Inflammatory macrophage (primary cell): Measurements from ENCODE around the gene SPATA3.
A peak's percentile ranks its signal among the peaks of the same experiment; 100 is the strongest.

Experiments
- DNase-seq, 2 donors: peaks; one replicate each; pipeline ENCODE4 v3.0.0-alpha.2; 2020 to 2022

Gene SPATA3

DNA sequence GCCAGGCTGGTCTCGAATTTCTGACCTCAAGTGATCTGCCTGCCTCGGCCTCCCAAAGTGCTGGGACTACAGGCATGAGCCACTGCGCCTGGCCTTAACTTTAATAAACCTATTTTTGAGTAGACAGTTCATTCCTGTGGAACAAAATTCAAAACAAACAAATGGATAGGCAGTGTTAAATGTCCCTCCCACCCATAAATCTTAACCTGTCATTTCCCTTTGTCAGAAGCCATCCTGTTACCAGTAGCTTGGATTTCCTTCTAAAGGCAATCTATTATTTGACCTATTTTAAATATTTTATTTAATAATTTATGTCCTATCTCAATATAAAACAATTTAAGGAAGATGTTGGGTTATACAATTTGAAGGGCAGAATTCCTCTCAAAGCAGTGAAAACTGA, 34.8 kb downstream of the SPATA3 start:
- no peak for DNase-seq

DNA sequence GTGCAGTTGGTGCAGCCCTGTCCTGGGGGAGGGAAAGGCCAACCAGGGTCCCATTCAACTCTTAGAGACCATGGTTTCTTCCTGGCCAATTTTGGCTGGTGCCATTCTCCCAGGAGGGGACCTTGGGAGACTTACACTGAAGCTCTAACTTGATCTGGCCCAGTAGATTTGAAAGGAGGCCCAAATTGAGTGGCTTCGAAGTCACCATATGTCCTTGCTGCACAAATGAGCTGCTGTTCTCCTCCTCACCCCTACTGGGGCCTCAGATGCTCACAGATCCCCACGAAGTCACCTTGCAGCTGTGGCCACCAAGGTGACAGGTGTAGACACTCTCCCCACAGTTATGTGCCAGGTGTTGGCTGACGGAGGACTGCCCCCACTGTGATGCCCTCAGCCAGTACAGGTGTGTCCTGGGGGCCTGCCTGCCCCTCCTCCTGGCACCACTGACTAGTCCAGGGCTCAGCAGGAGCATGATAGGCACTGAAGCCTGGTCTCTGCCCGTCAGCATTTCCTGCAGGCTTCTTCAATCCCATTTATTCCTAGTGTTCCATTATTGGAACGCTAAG, 36.7 kb downstream of the SPATA3 start:
- DNase-seq = no peak

DNA sequence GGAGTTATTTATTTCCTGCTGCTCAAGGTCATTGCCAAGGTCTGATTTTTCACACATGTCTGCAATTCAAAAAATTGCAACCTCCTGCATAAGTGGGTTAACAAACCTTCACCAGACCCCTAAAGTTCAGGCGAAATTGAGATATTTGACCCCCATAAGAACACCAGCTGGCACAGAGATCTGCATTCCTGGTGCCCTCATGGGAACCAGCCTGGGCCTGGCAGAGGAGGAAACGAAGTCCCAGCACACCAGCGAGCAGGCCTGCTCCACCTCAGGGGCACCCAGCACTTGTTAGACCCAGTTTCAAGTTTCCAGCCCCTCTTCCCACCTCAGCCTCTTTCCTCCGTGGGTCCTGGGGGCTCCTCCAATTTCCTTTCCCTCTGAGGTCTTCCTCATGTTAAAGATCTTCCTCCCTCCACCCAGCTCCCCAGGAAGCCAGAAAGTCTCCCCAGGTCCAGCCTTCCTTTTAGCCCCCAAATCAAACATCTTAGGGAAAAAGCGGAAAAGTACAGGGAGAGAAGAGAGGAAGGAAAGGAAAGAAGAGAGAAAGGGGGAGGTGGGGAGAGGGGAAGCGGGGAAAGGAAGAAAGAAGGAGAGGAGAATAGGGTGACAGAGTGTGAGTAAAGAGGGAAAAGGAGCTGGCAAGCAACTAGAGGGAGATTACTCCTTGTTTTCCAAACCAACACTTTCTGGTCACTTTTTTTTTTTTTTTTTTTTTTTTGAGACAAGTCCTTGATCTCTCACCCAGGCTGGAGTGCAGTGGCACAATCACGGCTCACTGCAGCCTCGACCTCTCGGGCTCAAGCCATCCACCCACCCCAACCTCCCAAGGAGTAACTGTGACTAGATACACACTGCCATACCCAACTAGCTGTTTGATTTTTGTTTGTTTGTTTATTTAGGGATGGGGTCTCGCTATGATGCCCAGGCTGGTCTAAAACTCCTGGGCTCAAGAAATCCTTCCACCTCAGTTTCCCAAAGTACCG, 37.5 kb downstream of the SPATA3 start:
- no peak for DNase-seq

DNA sequence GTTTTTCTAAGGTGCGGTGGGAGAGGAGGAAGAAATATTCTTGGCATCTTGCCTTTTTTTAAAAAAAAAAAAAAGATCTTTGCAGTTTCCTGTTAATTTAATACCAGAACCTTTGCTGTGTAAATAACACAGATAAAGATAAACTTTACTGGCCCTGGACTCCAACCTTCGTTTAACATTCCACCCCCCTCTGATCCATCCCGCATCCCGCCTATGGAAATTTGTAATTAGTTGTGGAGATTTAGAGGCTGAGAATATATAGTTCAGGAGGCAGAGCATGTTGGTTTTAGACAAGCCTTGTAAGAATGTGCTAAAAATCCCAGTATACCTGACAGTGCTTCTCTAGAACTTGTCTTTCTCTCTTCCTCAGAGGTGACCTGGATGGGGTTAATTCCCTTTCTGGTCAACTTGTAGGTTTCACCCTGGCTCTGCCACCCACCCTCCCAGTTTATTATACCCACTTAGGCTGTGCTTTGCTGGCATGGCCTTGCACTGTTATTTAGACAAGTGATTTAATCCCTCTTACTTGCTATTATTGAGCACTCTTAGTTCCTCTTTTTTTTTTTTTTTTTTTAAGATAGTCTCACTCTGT, 38.5 kb downstream of the SPATA3 start:
- no peak for DNase-seq

DNA sequence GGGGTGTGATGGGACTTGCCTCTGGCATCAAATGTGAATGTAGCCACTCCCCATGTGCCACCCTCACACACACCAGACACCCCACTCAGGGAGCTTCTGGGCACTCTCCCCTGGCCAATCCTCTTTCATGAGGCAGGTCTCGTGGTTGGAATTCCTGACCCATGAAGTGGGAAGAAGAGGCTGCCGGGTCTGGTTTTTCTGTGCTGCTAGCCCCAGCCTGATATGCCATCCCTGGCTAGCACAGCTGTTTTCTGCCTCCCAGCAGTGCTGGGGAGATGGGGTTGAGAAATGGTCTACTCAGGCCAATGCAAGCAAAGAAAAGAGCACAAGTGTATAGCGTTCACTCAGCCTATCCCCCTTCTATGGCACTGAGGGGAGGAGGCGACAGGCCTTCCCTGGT, 40.2 kb downstream of the SPATA3 start:
- DNase-seq = no peak

DNA sequence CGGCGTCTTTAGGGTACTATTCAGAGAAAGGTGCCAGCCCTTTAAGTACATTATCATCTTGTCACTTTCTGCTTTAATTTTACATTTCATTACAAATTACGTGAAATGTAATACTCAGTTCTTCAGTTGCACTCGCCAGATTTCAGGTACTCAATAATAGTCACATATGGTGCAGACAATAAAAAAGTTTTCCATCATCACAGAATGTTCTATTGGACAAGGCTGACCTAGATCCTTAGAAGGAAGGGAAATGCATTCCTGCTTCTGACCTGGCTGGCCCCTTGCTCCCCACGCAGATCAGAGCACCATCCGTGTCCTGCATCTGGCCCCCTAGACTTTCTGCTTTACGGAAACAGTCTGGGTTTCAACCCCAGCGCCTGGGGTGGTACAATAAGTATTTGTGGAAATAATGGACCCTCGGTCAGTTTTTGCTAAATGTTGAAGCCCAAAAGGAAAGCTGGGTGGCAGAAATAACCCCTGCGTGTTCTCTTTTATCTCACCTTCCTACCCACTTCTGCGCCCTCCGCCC, 40.7 kb downstream of the SPATA3 start:
- DNase-seq = no peak

DNA sequence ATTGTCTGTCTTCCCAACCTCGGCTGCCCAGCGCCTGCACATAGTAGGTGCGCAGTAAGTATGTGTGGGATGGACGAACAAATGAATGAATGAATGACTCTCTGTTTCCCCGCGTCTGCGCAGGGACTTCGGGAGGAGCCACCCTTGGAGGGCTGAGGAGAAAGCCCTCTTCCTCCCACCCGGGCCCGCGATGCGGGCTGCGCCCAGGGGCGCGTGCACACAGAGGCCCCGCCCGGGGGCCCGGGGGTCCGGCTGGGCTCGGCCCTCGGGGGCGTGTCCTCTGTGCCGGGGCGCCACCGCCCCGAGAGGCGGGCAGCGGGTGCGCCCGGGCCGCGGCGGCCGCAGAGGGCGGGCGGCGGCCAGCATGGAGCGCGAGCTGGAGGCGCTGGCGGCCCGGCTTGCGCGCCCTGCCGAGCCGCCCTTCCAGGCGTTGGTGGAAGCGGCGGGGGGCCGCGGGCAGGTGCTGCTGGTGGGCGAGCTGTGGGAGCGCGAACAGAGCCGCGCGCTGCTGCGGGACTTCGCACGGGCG, 41.3 kb downstream of the SPATA3 start, which contains the start of gene C2orf72:
Gene C2orf72 (plus strand): TSS at position 322 of the 529 bp plus-strand sequence. CDS start 43 bp downstream, at position 365.
- DNase-seq = no peak

DNA sequence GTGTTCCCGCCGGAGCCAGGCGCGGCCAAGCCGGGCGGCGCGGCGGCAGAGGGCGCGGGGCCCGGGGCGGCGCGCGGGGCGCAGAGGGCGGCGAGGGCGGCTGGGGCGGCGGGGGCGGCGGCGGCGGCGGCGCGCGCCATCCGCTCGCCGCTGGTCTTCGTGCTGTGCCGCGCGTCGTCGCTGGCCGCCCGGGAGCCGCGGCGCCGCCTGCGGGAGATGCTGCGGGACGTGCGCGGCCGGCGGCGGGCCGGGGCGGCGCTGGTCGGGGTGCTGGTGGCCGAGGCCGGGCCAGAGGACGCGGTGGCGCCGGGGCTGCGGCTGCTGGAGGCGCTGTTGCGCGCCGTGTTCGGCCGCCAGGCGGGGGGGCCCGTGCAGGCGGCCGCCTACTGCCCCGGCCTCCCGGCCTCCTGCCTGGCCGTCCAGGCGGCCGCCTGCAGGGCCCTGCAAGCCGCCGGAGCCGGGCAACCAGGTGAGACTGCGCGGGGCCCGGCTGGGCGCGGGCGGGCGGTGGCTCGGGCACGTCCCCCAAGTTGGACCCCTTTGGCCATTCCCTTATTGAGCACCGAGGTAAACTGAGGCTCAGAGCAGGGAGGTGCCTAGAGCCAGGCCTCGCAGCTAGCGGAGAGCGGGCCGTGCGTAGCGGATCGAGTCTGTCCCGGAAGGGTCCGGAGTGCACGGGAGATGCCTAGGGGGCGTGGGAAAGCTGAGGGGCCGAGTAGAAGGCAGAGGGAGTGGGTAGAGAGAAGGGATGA, 42.0 kb downstream of the SPATA3 start:
- DNase-seq = no peak

DNA sequence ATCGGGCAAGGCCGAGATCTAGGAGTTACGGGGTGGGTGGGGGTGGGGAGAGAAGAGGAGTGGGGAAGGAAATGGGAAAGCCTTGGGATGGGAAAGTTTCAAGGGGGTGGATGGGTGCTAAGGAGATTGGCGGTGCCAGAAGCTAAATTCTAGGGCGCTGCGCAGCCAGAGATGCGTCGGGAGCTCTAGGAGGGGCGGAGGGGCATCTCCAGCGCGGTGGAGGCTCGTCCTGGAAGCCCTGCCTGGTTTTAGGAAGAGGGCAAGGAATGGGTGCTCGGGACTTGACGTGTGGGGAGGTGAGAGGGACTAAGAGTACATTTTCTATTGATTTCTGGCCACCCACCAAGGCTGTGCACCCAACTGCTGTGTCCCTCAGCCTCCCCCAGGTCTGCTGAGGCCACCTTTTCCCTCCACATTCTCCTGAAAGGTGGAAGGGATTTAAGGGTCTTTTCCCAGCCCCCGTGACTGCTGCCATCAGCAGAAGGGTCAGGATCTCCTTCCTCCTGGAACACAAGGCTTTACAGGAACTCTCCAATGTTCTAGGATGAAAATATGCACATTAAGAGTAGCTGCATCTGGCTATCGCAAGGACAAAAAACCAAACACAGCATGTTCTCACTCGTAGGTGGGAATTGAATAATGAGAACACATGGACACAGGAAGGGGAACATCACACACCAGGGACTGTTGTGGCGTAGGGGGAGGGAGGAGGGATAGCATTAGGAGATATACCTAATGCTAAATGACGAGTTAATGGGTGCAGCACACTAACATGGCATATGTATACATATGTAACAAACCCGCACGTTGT, 42.8 kb downstream of the SPATA3 start:
- DNase-seq = no peak

DNA sequence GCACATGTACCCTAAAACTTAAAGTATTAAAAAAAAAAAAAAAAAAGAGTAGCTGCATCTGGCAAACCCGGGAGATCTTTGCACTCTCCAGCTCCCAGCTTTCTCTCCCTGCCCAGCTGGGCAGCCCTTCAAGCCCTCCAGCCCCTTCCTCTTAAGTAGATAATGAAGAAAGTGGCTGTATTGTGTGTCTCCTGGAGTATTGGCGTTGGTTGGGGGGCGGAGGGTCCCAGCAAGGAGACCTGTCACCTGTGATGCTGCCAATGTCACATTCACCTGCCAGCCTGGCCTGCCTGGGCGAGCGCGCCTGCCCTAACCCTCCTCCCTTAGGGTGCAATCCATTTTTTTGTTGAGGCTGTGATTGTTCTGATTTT, 43.4 kb downstream of the SPATA3 start:
- no peak for DNase-seq

DNA sequence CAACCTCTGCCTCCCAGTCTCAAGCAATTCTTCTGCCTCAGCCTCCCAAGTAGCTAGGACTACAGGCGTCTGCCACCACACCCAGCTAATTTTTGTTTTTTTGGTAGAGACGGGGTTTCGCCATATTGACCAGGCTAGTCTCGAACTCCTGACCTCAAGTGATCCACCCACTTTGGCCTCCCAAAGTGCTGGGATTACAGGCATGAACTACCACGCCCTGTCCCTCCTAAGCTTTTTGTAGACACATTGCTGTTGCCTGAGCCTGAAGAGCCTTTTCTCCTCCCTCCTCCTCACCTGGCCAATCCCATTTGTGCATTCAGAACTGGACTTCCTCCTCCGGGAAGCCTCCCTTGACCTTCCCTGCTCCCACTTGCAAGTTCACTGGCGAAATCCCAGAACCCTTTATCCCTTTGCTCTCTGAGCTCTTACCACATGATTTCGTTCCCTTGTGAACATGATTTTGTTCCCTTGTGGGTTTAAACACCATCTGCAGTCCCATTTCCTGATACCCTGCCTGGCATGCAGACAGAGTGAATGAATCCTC, 44.0 kb downstream of the SPATA3 start:
- DNase-seq = peak in 1 of 2 donors; percentile 18

DNA sequence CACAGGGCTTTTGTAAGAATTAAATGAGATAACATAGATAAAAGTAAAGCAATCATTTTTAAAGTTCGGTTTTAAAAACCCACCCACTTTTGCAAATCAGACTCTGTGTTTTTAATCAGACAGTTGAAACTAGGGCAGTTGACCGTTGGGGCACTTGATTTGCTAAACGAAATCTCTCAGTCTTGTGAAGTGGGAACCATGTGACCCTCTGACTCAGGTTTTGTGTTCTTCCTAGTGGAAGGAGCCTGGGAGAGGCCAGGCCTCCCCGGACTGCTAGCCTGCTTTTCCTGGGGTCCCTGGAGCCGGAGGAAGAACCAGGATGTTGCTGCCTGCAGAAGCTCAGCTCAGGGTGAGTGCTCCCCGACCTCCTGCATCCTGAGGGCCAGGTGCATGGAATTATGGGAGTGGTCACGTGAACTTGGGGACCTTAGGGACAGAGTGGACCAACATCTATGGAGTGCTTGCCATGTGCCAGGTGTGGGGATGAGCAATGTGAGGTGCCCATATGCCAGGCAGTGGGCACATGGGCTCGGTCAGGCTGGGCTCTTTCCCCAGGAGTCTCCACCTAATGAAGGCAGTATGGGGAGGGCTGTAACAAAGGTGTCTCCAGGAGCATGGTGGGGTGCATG, 45.3 kb downstream of the SPATA3 start:
- peak in 1 of 2 donors; percentile 29 for DNase-seq

DNA sequence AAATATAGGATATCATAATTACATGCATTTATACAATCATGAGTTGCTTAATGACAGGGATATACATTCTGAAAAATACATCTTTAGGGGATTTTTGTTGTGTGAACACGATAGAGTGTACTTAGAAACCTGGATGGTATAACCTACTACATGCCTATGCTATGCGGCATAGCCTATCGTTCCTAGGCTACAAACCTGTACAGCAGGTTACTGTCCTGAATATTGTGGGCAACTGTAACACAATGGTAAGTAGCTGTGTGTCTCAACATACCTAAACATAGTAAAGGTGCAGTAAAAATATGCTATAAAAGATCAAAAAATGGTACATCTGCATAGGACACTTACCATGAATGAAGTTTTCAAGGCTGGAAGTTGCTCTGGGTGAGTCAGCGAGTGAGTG, 47.9 kb downstream of the SPATA3 start:
- no peak for DNase-seq

DNA sequence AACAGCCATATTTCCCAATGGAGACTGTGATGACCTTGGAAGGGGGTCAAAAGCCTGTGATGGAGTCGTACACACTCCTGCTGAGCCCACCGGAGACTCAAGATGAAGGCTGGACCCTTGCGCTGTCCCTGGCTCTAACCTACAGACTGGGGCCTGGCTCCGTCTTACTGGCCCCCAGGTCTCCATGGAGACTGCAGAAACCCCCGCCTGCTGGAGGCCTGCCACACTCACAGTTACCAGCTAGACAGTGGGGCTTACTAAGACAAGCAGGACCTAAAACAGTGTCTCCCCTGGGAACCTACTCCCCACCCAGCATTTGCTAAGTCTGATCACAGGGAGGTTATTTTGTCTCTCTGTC, 51.0 kb downstream of the SPATA3 start:
- no peak for DNase-seq

DNA sequence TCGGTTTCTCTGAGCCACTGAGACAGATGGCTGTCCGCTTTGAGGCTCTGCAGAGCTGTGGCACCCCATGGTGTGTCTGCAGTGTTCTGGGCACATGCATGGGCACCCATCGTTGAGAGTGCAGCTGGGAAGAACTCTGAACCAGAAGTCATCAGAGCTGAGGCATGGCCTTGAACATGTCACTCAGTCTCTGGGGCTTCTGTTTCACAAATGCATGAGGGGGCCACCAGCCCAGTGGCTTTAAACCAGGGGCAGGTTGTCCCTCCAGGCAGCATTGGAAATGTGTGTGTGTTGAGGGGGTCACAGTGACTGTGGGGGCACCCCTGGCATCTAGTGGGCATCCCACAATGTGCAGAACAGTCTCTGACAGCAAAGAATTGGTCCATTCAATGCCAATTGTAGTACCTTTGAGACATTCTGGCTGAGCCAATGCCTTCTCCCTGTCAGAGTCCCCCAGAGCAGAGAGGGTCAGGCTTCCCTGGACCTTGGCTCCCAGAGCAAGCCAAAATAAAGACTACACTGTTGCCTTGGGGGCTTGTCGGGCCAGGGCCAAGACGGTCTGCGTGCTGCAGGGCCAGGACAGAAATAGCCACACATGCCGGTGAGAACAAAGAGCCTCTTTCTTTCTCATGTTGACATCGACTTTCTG, 51.5 kb downstream of the SPATA3 start:
- no peak for DNase-seq

DNA sequence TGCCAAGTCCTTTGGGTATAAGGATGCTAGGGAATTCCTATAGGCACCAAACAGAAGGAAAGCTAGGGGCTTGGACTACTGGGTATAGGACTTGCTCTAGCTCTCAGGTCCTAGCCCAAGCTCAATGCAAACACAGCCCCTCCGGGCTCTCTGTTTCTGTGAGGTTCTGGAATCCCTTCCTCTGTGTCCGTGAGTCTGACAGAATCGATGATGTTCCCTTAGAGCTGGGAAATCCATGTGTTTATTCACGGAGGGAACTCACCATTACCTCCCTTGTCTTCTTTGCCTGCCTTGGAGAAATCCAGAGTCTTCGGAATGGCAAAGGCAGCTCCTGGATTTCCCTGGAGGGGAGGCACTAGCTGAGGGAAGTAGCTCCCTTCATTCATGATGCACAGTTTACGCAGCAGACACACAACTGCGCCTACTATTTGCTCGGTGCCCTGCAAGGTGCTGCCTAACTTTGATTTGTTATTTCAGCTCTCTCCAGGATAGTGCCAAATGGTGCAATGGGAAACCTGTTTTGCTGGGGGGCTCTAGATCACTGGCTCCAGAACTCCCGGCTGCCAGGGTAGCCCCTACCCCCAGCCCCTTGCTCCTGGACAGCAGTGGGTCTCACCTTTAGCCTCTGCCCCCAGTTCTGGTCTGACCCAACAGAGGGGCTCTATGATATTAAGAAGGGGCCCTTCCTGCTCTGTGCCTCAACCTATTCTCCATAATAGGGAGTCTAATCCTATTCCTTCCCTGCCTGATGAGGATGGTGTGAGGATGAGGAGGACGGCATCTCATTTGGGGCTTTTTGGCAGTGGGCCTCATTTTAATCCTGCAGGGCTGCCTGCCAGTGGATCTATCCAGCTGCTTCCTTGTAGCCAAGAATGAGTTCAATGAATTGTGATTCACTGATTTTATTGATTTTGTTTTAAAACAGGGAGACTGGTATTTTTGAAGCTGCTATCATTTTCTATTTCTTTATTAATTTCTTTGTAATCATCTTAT, 52.3 kb downstream of the SPATA3 start:
- DNase-seq = no peak

DNA sequence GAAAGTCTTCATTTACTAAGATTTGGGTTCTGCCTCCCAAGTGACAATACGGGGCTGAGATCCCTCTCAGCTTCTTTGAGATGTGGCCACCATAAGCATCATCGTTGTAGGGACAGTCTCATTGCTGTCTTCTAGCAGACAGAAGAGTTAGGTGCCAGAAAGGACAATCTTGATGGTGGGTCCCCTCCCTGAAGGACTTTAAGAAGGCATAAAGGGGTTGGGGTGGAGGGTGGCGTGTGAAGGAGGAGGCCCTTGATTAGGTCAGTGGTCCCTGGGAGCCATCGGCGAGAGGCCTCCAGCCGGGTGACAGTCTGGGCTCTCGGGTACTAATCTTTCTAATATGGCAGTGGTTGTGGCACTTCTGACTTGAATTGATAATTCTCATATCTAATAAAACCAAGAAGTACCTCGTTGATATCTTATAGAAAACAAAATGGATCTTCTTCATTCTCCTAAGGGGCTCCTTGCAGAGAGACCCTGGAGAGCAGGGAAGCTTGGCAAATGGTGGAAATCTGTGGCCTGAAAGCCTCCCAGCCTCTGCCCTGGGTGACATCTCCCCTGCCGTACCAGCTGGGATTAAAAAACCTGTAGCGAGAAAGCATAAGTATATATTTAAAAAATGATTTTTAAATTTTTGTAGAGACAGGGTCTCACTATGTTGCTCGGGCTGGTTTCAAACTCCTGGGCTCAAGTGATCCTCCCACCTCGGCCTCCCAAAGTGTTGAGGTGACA, 53.5 kb downstream of the SPATA3 start:
- no peak for DNase-seq
